GM19395 (cell line): ENCODE results near the gene C6orf15.

Source experiments
- ATAC-seq: cut with Tn5 transposase; IDR thresholded peaks from one replicate; pipeline ENCODE4 v1.9.1; 2021; ENCODE audit warnings: mild to moderate bottlenecking, moderate library complexity; ENCODE audit not compliant: unreplicated experiment

The C6orf15 gene

GRCh38 chr6:31110825-31111582 lies 1.4 kb downstream of the C6orf15 start:
- ATAC-seq = no peak

DNA sequence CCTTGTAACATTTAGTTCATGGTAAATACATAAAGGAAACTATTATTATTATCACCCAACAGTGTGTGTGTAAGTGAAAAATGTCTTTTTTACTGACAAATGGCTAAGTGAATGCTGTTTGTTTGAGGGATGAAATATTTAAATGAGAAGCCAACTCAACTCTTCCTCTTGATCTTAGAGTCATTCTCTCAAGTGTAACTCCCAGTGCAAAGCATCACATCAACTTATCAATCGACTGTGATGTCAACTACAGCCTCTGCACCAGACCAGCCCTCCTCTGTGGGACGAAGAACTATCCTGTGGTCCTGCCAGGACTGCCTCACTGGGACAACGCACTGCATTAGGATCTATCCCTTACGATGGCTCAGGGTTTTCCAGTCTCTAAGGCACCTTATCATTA lies 5.3 kb downstream of the C6orf15 start:
- no peak for ATAC-seq

GRCh38 chr6:31103136-31103535 lies 9.2 kb downstream of the C6orf15 start:
- ATAC-seq = no peak

GRCh38 chr6:31098449-31098938 lies 13.9 kb downstream of the C6orf15 start:
- ATAC-seq = no peak

DNA sequence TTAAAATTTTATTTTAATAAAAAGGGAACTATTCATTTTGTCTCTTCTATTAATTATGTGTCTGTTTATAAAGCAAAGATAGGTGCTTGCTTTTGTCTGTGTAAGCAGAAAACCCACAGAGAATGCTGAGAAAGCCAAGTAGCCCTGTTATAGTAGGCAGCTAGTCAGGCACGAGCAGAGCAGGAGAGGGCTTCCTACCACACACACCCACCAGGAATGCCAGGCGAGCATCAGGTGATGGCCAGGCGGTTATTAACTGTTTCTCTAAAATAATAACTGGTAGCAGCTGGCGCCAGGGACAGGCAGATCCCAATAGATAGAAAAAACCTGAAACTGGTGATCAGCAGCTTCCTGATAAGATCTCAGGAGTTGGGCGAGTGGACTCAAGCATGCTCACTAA lies 15.7 kb downstream of the C6orf15 start:
- ATAC-seq = no peak

DNA sequence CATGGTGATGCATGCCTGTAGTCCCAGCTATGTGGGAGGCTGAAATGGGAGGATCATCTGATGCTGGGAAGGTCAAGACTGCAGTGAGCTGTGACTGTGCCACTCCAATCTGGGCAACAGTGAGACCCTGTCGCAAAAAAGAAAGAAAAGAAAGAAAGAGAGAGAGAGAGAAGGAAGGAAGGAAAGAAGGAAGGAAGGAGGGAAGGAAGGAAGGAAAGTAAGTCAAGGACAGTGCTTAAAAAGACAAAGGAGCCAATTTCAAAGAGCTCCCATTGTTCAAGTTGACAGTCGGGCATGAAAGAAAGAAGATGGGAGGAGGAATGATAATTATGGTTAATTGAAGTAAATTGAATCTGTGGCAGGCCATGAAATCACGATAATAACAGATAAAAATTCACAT lies 16.2 kb downstream of the C6orf15 start:
- ATAC-seq = no peak

- no peak for ATAC-seq
Observed at GRCh38 chr6:31094389-31094881, 17.9 kb downstream of the C6orf15 start.

DNA sequence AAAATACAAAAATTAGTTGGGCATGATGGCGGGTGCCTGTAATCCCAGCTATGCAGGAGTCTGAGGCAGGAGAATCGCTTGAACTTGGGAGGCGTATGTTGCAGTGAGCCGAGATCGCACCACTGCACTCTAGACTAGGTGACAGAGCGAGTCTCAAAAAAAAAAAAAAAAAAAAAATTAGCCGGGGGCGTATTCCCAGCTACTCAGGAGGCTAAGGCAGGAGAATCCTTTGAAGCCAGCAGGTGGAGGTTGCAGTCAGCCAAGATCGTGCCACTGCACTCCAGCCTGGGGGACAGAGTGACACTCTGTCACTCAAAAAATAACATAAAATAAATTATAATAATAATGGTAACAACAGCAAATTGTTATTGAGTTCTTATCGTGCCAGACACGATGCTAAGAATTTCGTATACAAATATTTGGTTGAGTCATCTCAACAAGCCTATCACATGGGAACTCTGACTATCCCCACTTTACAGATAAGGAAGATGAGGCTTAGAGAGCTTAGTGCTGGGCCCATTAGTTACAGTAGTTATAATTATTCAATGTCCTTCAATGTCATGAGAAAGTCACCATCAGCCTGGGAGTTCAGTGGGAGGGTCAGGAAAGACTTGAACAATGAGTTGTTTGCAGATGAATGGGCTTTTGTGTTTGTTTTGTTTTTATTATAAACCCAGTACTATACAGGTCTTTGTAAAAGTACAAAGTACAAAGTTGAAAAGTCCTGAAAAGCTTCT lies 19.4 kb downstream of the C6orf15 start:
- no peak for ATAC-seq

DNA sequence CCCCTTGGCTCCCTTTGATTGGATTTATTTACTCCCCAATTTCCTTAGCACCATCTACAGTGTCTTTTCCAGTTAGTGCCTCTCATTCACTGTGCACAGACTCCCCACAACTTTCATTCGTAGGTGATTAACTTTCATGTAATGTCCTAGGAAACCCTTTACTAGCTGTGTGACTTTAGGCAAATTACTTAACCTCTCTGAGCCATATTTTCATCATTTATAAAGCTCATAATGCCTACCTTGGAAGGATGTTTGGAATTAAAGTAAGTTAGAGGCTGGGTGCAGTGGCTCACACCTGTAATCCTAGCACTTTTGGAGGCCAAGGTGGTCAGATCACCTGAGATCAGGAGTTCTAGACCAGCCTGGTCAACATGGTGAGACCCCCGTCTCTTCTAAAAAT lies 20.1 kb downstream of the C6orf15 start:
- no peak for ATAC-seq

- no peak for ATAC-seq
Observed at GRCh38 chr6:31091680-31092079, 20.7 kb downstream of the C6orf15 start.

GRCh38 chr6:31090973-31091364 lies 21.4 kb downstream of the C6orf15 start:
- ATAC-seq = no peak

DNA sequence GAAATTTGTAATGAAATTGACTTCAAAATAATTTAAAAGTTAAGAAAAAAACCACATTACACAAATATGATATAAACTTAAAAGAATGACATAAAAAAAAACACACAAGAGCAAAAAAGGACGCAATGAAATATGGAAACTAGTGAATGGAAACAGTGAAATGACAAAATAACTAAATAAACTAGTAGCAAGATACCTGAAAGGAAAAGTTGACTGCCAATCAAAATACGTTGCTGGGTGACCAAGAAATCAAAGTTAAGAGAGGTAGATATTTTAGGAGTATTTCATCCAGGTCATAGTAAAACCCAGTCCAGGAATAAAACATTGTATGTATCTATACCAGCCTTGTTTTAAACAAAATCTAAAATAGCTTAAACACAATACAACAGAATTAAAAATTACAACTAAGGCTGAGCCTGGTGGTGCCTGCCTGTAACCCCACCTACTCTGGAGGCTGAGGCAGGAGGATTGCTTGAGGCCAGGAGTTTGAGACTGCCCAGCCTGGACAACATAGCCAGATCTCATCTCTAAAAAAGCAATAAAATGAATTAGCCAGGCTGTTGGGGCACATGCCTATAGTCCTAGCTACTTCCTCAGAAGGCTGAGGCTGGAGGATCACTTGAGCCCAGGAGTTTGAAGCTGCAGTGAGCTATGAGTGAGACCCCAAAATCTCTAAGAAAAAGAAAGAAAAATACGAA lies 22.0 kb downstream of the C6orf15 start:
- no peak for ATAC-seq

GRCh38 chr6:31087494-31088089 lies 24.8 kb downstream of the C6orf15 start:
- ATAC-seq = no peak

DNA sequence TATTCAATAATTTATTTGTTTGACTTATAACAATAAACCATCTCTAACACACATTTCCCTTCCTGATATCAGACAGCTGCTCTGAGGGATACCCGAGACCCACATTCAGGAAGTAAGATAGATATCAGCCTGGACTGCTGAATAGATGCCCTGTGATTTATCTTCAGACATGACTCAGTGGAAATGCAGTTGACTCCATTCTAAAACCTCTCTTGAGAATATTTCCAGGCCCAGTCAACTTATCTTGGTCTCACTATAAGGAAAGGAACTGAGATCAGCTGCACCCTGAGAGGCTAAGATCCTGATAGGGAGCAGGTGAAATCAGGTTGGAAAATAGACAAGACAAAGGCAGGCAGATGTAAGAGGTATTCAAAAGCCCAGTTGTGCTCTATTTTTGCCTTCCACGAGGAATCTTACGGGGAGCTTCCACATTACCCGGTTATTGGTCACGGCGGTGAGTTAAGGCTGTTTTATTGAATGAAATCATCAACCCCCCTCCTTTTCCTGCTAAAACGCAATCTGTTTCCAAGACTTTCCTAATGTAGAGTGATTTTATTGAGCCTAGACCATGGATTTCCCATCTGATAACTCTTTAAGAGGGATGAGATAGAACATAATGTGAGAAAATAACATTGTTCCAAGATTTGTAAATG lies 25.5 kb downstream of the C6orf15 start:
- ATAC-seq = no peak

DNA sequence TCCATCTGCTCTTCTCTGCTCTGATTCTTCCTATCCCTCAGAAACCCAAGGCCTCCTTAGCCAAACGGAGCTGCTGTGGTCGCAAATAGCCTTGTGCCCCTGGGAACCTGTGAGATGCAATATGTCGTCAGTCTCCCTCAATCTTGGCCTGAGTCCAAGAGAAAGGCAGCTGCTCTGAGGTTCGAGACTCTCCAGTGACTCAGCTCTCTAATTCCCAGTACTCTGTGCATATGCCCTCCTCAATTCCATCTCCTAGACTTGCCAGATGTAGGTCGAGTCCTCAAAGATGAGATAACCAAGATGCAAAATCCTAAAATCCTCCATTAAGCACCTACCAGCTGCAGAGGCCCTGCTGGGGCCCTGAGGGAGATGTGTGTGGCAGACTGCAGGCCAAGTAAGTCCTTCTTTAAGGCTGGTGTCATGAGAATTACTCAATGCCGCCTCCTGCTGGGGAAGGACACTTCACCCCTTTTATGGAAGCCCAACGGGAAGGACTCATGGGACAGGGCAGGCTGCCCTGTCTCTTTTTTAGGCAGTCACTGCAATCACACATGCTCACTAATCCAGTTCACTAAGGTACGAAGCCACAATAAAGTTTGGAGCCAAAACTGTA lies 28.5 kb downstream of the C6orf15 start:
- ATAC-seq = no peak

GRCh38 chr6:31081872-31082271 lies 30.5 kb downstream of the C6orf15 start:
- ATAC-seq = no peak

- no peak for ATAC-seq
Observed at GRCh38 chr6:31079656-31080261, 32.6 kb downstream of the C6orf15 start.

- ATAC-seq = no peak
Observed at GRCh38 chr6:31076611-31077010, 35.8 kb downstream of the C6orf15 start.

- ATAC-seq = no peak
Observed at GRCh38 chr6:31075528-31075927, 36.8 kb downstream of the C6orf15 start.

GRCh38 chr6:31074401-31074800 lies 38.0 kb downstream of the C6orf15 start:
- no peak for ATAC-seq
